Psoas muscle (tissue), 8 donors: ENCODE measurements around the gene NT5DC1. TPM values are rescaled to one million over a fixed set of nuclear protein-coding genes. Genes with fewer than 3 reads are reported as not detected.

ENCODE experiments used
- ATAC-seq, 4 donors: fragments of 200-7000 bp; cut with Tn5 transposase; one replicate each; pipeline ENCODE4 v1.9.1; 2020; ENCODE audit warnings: moderate library complexity in 3 of 4, mild to moderate bottlenecking in 2 of 4
- DNase-seq, 2 donors: peaks; one replicate each; pipeline ENCODE4 v3.0.0-alpha.2; 2020
- H3K27ac ChIP-seq: fragments of 200-600 bp; one replicate; pipeline ENCODE4 v1.8.0; 2022
- H3K27me3 ChIP-seq, 3 donors: fragments of 200-600 bp in 1 of 3; one replicate each; pipeline versions ENCODE4 v1.6.1 to v1.8.0; 2013 to 2022; ENCODE audit warnings: low read length in 2 of 3, mild to moderate bottlenecking in 2 of 3, moderate library complexity in 1 of 3; ENCODE audit not compliant: insufficient read depth in 3 of 3
- H3K36me3 ChIP-seq, 2 donors: fragments of 200-600 bp in 1 of 2; one replicate each; pipeline versions ENCODE4 v1.6.1 to v1.8.0; 2013 to 2022; ENCODE audit warnings: low read depth in 1 of 2, mild to moderate bottlenecking in 1 of 2, moderate library complexity in 1 of 2; ENCODE audit not compliant: insufficient read depth in 1 of 2
- H3K4me1 ChIP-seq: fragments of 200-600 bp; one replicate; pipeline ENCODE4 v1.8.0; 2022
- H3K4me3 ChIP-seq: fragments of 200-600 bp; one replicate; pipeline ENCODE4 v1.8.0; 2022; ENCODE audit warnings: mild to moderate bottlenecking
- H3K9me3 ChIP-seq: fragments of 200-600 bp; one replicate; pipeline ENCODE4 v1.8.0; 2022
- WGBS, 3 donors: extraction: QIAGEN DNeasy Blood & Tissue Kit; methylation state at CpG; one replicate each; pipeline versions ENCODE4 v1.1.6 to v1.1.7; 2013; 5-methylcytosine and 5-hydroxymethylcytosine counted together
- intact Hi-C, 2 donors: fragments of 100-400 bp; cut with DNase I; formaldehyde crosslinking; loops; one replicate each; pipeline versions ENCODE4 v1.11.0 to v1.14.2; 2022
- polyA plus RNA-seq, 3 donors: library from polyadenylated mRNA; stranded (reverse); fragments of 200-250 nt; gene quantifications; one replicate each; pipeline ENCODE4 v1.2.3, GENCODE V29; 2013
- total RNA-seq, 4 donors: library from RNA; stranded (reverse); fragmentation: NEBNext Ultra II Directional in 2 of 4; extraction: Animal tissue kit (Norgen Biotek cat#: 25700) in 2 of 4; gene quantifications; one replicate each; pipeline versions ENCODE4 v1.2.1 to v1.2.4, GENCODE V29; 2021 to 2023
- TF ChIP-seq, protein P1 (sequence below): fragments of 200-600 bp; IDR thresholded peaks from one replicate; pipeline ENCODE4 v1.8.0; 2022; ENCODE audit warnings: antibody characterized with exemption
- donor health status: healthy with polysubstance abuse.
- donor health status: DM: no; HTN: no; CAD: no; lungs with moderate emphysema.
- donor health status: Bipolar disorder and iron deficiency.
- donor health status: healthy.
- donor health status: DM: yes; HTN: yes; CAD: no.
- donor health status: DM: no; HTN: no; CAD: no.
- donor health status: DM: no; HTN: no; CAD: no.
- donor health status: DM: yes; HTN: yes; CAD: no.

NT5DC1 gene
- total and polyA plus RNA-seq, 7 donors: 4.6 to 30.9 (median 26.7) TPM

DNA sequence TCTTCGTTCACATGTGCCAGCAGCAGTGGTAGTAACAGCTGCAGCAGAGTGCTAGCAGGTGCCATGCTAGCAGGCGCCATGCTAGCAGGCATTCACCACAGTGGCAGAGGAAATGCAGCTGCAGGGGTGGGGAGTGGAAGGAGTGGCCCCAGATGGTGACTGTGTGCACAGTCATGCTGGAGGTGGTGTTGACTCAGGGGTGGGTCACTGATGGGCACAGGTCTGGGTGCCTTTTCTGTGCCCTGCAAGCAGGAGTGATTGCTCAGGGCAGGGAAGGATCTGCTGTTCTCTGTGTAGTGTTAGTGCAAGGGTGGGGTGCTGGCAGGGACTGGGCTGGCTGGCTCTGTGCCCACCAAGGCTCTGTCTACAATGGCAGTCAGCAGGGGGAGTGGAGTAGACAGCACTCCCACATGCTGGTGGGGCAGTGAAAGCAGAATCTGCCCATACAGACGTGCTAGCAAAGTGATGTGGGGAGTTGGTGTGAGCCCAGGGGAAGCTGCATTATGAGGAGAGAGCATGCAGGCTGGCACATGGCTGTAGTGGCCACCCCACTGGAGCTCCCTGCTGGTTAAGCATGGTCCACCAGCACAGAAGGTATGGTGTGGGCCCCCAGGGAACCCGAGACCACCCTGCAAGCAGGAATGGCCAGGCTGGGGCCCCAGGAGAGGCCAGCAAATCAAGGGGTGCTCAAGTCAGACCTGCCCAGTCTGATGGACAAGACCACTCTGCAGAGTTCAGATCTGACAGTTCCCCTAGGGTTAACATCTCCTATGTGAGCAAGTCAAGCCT is 164.6 kb downstream of the NT5DC1 start:
- intact Hi-C loops: no loop called here
- WGBS, 3 donors: 66 to 75% (median 69%) methylated on average over 4 of the region's 4 CpGs

DNA sequence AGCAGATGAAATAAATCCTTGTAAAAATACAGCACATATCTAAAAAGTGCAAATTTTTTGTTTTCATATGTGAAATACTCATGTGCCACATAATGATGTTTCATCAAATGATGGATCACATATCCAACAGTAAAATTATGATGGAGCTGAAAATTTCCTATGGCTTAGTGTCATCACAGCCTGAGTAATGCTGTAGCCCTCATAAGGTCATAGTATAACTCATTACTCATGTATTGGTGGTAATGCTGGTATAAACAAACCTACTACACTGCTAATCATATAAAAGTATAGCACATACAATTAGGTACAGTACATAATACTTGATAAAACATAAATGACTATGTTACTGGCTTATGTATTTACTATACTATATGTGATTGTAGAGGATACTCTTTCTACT is 166.2 kb downstream of the NT5DC1 start:
- intact Hi-C loops: no loop called here
- Histone ChIP-seq H3K9me3 (no peaks in the 10 kb centered on the region), H3K4me1 (peaks cover 24% of the 10 kb centered on the region), H3K27ac (no peak overlapping the region), H3K36me3 (peaks cover 0 to 18% of the 10 kb centered on the region in 2 donors), H3K27me3 (no peaks in the 10 kb centered on the region), H3K4me3 (no peak overlapping the region)
- TF ChIP-seq, protein P1, sequence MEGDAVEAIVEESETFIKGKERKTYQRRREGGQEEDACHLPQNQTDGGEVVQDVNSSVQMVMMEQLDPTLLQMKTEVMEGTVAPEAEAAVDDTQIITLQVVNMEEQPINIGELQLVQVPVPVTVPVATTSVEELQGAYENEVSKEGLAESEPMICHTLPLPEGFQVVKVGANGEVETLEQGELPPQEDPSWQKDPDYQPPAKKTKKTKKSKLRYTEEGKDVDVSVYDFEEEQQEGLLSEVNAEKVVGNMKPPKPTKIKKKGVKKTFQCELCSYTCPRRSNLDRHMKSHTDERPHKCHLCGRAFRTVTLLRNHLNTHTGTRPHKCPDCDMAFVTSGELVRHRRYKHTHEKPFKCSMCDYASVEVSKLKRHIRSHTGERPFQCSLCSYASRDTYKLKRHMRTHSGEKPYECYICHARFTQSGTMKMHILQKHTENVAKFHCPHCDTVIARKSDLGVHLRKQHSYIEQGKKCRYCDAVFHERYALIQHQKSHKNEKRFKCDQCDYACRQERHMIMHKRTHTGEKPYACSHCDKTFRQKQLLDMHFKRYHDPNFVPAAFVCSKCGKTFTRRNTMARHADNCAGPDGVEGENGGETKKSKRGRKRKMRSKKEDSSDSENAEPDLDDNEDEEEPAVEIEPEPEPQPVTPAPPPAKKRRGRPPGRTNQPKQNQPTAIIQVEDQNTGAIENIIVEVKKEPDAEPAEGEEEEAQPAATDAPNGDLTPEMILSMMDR: no peak
- ATAC-seq (no peak), DNase-seq (no peak)

More for the DNA sequence above, 164.6 kb downstream of the NT5DC1 start:
- no peaks in the 10 kb centered on the region for H3K27me3 ChIP-seq
- no peak overlapping the region for H3K27ac ChIP-seq
- no peaks in the 10 kb centered on the region for H3K9me3 ChIP-seq
- no peak overlapping the region for H3K4me3 ChIP-seq
- DNase-seq (no peak), ATAC-seq (no peak)
- H3K36me3 ChIP-seq: peaks cover 0 to 13% of the 10 kb centered on the region in 2 donors
- TF ChIP-seq, protein P1: no peak
- H3K4me1 ChIP-seq: peaks cover 17% of the 10 kb centered on the region

DNA sequence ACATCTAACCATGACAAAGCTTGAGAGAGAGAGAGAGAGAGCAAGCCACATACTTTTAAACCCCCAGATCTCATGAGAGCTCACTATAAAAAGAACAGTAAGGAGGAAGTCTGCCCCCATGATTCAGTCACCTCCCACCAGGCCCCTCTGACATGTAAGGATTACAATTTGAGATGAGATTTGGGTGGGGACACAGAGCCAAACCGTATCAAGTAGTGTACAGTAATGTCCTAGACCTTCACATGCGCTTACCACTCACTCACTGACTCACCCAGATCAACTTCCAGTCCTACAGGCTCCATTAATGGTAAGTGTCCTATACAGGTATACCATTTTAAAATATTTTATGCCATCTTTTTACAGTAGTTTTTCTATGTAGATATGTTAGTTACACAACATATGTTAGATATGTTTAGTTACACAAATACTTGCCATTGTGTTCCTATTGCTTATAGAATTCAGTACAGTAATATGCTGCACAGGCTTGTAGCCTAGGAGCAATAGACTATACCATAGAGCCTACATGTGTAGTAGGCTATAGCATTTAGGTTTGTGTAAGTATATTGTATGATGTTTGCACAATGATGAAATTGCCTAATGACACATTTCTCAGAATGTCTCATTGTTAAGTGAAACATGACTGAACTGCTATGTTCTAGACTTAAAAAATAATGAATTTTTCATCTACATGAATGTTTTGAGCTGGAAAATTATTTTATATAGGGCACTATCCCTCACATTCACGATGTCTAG is 167.4 kb downstream of the NT5DC1 start:
- no peak overlapping the region for H3K4me3 ChIP-seq
- peaks cover 0 to 25% of the 10 kb centered on the region in 2 donors for H3K36me3 ChIP-seq
- no peaks in the 10 kb centered on the region for H3K9me3 ChIP-seq
- no peak overlapping the region for H3K27ac ChIP-seq
- intact Hi-C loops: no loop called here
- DNase-seq: no peak
- peaks cover 24% of the 10 kb centered on the region for H3K4me1 ChIP-seq
- ATAC-seq: no peak
- no peaks in the 10 kb centered on the region for H3K27me3 ChIP-seq
- WGBS, 3 donors: 57 to 60% (median 58%) methylated on average over 3 of the region's 3 CpGs
- TF ChIP-seq, protein P1: no peak

DNA sequence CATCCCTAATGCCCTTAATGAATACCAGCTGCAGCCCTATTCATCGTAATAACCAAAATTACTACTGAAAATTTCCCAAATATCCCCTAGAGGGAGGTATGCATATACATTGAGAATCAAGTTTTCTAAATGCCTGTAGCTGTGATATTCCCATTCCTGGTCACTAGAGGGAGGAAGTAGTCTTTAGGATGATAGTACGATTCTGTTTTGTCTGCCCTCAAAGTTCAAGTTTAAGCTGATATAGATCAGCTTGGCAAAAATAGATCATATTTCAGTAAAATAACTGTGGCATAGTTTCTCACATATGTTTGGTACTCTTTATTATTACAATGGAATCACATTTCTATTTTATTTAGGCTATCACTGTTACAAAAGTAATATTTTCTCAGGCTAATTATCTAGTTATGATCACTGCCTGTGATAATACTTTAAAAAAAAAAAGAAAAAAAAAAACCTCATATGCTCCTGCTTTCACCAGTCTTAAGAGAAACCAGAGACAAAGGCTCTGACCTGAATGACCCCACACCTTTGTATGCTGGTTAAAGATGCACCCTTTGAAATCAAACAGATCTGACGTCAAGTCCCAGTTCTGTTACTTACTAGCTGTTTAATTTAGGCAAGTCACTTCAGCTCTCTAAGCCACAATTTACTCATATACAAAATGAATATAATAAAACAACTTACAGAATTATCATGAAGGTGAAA is 168.1 kb downstream of the NT5DC1 start:
- Histone ChIP-seq H3K9me3 (no peaks in the 10 kb centered on the region), H3K27me3 (no peaks in the 10 kb centered on the region), H3K4me1 (peaks cover 24% of the 10 kb centered on the region), H3K27ac (no peak overlapping the region), H3K36me3 (peaks cover 0 to 33% of the 10 kb centered on the region in 2 donors), H3K4me3 (no peak overlapping the region)
- ATAC-seq: peak in 3 of 4 donors; percentile 56 to 79 (median 67)
- TF ChIP-seq, protein P1: peak; percentile 68
- DNase-seq: no peak
- intact Hi-C loops: no loop called here
- WGBS, 3 donors: 25 to 32% (median 25%) methylated on average over 3 of the region's 3 CpGs
